ENCODE data around the gene E2F1.
"Not testable (repeated sequence)": the region's sequence is repeated elsewhere in the genome, so short reads cannot be mapped to it uniquely, and the experiment has no call there.

- TF ChIP-seq POLR2AphosphoS5, POLR2A (IDR thresholded peaks at IDR 0.05): not testable (repeated sequence)
- TF ChIP-seq, protein P1, sequence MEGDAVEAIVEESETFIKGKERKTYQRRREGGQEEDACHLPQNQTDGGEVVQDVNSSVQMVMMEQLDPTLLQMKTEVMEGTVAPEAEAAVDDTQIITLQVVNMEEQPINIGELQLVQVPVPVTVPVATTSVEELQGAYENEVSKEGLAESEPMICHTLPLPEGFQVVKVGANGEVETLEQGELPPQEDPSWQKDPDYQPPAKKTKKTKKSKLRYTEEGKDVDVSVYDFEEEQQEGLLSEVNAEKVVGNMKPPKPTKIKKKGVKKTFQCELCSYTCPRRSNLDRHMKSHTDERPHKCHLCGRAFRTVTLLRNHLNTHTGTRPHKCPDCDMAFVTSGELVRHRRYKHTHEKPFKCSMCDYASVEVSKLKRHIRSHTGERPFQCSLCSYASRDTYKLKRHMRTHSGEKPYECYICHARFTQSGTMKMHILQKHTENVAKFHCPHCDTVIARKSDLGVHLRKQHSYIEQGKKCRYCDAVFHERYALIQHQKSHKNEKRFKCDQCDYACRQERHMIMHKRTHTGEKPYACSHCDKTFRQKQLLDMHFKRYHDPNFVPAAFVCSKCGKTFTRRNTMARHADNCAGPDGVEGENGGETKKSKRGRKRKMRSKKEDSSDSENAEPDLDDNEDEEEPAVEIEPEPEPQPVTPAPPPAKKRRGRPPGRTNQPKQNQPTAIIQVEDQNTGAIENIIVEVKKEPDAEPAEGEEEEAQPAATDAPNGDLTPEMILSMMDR (IDR thresholded peaks at IDR 0.05), result not testable (repeated sequence)
Observed at GRCh38 chr20:33700696-33701441, 14.7 kb upstream of the E2F1 start.
